Measurements from ENCODE around the gene GABRQ.
"Not testable (repeated sequence)": the region's sequence is repeated elsewhere in the genome, so short reads cannot be mapped to it uniquely, and the experiment has no call there.

The GABRQ gene

DNA sequence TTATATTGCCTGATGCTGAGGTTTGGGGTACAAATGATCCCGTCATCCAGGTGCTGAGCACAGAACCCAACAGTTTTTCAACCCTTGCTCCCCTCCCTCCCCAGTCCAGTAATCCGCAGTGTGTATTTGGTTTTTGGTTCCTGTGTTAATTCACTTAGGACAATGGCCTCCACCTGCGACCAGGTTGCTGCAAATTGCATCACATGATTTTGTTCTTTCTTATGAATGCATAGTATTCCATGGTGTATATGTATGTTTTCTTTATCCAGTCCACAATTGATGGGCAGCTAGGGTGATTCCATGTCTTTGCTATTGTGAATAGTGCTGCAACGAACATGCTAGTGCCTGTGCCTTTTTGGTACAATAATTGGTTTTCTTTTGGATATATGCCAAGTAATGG lies 25.4 kb downstream of the GABRQ start:
- FAIRE-seq: no peak

DNA sequence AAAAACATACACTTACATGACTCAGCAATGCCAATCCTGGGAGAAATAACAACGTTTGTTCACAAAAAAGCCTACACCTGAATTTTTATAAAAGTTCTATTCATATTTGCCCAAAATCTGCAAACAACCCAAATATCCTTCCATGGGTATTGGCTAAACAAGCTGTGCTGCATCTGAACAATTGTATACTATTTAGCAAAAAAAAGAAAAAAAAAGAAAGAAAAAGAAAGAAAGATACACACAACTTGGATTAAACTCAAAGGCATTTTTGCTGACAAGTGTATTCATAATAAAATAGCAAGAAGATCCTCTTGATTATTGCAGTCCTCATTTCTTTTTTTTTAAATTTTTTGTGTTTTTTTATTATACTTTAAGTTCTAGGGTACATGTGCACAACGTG lies 36.4 kb downstream of the GABRQ start:
- no peak for FAIRE-seq

DNA sequence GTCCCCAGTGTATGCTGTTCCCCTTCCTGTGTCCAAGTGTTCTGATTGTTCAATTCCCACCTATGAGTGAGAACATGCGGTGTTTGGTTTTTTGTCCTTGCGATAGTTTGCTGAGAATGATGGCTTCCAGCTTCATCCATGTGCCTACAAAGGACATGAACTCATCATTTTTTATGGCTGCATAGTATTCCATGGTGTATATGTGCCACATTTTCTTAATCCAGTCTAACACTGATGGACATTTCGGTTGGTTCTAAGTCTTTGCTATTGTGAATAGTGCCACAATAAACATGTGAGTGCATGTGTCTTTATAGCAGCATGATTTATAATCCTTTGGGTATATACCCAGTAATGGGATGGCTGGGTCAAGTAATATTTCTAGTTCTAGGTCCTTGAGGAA lies 37.0 kb downstream of the GABRQ start:
- not testable (repeated sequence) for FAIRE-seq

DNA sequence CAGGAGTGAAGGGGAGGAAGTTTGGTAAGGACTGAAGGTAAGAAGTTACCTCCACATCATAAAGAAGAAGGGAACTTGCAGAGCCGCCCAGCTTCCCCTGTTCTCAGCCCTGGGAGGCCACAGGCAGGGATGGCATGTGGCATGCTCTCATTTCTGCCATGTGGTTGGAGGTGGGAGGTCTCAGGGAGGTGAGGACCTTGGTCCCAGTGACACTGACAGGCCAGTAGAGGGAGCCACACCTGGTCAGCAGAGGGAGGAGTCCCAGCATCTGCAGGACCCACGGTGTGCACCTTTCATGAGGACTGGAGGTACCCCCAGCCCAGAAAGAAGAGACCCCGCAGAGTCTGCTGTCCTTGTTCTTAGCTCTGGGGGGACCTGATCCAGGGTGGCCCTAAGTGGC lies 43.3 kb downstream of the GABRQ start:
- FAIRE-seq: not testable (repeated sequence)

DNA sequence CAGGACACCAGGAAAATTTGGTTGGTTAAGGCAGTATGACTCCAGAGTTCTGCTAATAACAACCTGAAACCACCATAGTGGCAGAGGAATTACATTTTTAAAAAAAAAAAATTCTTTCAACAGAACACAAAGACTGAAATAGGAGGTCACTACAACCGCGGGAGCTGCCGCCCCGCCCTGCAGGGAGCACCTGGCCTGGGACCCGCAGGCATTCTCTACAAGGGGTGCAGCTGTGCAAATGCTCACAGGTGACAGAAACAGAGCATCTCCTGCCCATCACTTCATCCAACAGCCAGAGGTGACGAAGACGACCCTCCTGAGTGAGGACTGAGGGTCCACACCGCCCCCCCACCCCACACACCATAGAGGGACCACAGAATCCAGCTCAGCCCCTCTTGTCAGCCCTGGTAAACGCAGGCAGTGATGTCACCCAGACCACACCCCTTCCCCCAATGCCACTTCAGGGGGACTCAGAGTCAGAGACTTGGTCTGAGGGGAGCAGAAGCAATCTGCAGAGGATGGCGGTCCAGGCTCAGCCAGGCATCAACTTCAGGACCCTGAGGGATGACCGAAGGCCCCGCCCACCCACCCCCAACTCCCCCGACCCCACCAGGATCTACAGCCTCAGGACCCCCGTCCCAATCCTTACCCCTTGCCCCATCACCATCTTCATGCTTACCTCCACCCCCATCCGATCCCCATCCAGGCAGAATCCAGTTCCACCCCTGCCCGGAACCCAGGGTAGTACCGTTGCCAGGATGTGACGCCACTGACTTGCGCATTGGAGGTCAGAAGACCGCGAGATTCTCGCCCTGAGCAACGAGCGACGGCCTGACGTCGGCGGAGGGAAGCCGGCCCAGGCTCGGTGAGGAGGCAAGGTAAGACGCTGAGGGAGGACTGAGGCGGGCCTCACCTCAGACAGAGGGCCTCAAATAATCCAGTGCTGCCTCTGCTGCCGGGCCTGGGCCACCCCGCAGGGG lies 60.5 kb downstream of the GABRQ start, which contains the start of gene MAGEA3:
MAGEA3 (plus strand) TSS at position 843 of the 980 bp plus-strand sequence. CDS start 2,039 bp downstream, outside the sequence.
- FAIRE-seq: not testable (repeated sequence)

DNA sequence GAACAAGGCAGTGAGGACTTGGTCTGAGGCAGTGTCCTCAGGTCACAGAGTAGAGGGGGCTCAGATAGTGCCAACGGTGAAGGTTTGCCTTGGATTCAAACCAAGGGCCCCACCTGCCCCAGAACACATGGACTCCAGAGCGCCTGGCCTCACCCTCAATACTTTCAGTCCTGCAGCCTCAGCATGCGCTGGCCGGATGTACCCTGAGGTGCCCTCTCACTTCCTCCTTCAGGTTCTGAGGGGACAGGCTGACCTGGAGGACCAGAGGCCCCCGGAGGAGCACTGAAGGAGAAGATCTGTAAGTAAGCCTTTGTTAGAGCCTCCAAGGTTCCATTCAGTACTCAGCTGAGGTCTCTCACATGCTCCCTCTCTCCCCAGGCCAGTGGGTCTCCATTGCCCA lies 62.7 kb downstream of the GABRQ start:
- FAIRE-seq: not testable (repeated sequence)

DNA sequence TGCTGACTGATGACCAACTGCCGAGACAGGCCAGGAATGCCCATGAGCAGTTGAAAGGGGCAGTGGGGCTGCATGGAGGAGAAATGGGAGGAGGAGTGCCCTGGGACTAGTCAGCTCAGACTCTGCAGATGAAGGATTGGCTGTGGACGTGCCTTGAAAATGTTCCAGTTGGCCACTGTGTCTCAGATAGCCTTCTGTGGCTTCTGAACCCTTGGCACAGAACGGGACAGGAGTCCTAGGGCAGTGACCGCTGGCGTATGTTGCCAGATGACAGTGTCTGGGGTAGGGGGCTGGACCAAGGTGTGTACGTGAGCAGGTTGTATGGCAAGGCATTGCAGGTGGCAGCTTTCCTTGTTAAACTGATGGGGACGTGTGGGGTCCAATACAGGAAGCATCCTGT lies 68.8 kb downstream of the GABRQ start:
- not testable (repeated sequence) for FAIRE-seq

Data from endometrium (tissue), 2 donors.